GM23338 (cell line): Measurements from ENCODE around the gene HAUS8. TPM values are rescaled to one million over a fixed set of nuclear protein-coding genes. Genes with fewer than 3 reads are reported as not detected.

ENCODE experiments used
- ATAC-seq: fragments of 200-7000 bp; cut with Tn5 transposase; 3 replicates; pipeline ENCODE4 v1.9.1; 2020
- DNase-seq: peaks from one replicate; pipeline ENCODE4 v3.0.0-alpha.2; 2015; ENCODE audit warnings: low spot score
- H2AFZ ChIP-seq: fragments of 200-600 bp; sonication (generic); 2 replicates; pipeline ENCODE4 v1.8.0; 2016; ENCODE audit warnings: antibody characterized with exemption, mild to moderate bottlenecking, moderate library complexity
- H3F3A ChIP-seq: fragments of 200-600 bp; sonication (generic); replicated peaks from 2 replicates; pipeline ENCODE4 v1.8.0; 2017; ENCODE audit warnings: antibody characterized with exemption, mixed run types, low read depth
- H3K27ac ChIP-seq: fragments of 200-600 bp; sonication (generic); 2 replicates; pipeline ENCODE4 v1.6.1; 2016; ENCODE audit warnings: low read depth
- H3K27me3 ChIP-seq: fragments of 200-600 bp; sonication (generic); 2 replicates; pipeline ENCODE4 v1.8.0; 2016; ENCODE audit warnings: mild to moderate bottlenecking, mixed run types, moderate library complexity; ENCODE audit not compliant: insufficient read depth
- H3K36me3 ChIP-seq: fragments of 200-600 bp; sonication (generic); 2 replicates; pipeline ENCODE4 v1.8.0; 2016; ENCODE audit warnings: mild to moderate bottlenecking; ENCODE audit not compliant: insufficient read depth
- H3K4me1 ChIP-seq: fragments of 200-600 bp; sonication (generic); 2 replicates; pipeline ENCODE4 v1.8.0; 2016; ENCODE audit warnings: mild to moderate bottlenecking, moderate library complexity; ENCODE audit not compliant: insufficient read depth
- H3K4me2 ChIP-seq: fragments of 200-600 bp; sonication (generic); 2 replicates; pipeline ENCODE4 v1.7.1; 2017; ENCODE audit warnings: mixed run types
- H3K4me3 ChIP-seq: fragments of 200-600 bp; sonication (generic); 2 replicates; pipeline ENCODE4 v1.6.1; 2016; ENCODE audit warnings: mixed run types
- H3K79me2 ChIP-seq: fragments of 200-600 bp; sonication (generic); replicated peaks from 2 replicates; pipeline ENCODE4 v1.8.0; 2017; ENCODE audit warnings: mild to moderate bottlenecking; ENCODE audit not compliant: insufficient read depth
- H3K9me2 ChIP-seq: fragments of 200-600 bp; sonication (generic); 2 replicates; pipeline ENCODE4 v1.8.0; 2017; ENCODE audit not compliant: insufficient read depth
- H4K20me1 ChIP-seq: fragments of 200-600 bp; sonication (generic); replicated peaks from 2 replicates; pipeline ENCODE4 v1.8.0; 2017; ENCODE audit warnings: mild to moderate bottlenecking; ENCODE audit not compliant: insufficient read depth
- H3K27ac Mint-ChIP-seq: 2 replicates; pipeline ENCODE4 v1.8.0; 2020; ENCODE audit warnings: inconsistent platforms, mild to moderate bottlenecking, moderate library complexity, mixed read lengths
- H3K27me3 Mint-ChIP-seq: 3 replicates; pipeline ENCODE4 v1.8.0; 2022; ENCODE audit warnings: low read depth, mild to moderate bottlenecking, moderate library complexity, mixed read lengths, inconsistent platforms; ENCODE audit not compliant: insufficient read depth, poor library complexity
- H3K36me3 Mint-ChIP-seq: 3 replicates; pipeline ENCODE4 v1.8.0; 2021; ENCODE audit warnings: low read depth, mild to moderate bottlenecking, inconsistent platforms, moderate library complexity, mixed read lengths
- H3K4me1 Mint-ChIP-seq: 3 replicates; pipeline ENCODE4 v1.8.0; 2020; ENCODE audit warnings: mild to moderate bottlenecking, inconsistent platforms, mixed read lengths
- H3K4me3 Mint-ChIP-seq: 3 replicates; pipeline ENCODE4 v1.8.0; 2021; ENCODE audit warnings: moderate library complexity, mild to moderate bottlenecking, inconsistent platforms, mixed read lengths
- H3K9me3 Mint-ChIP-seq: 3 replicates; pipeline ENCODE4 v1.8.0; 2020; ENCODE audit warnings: moderate library complexity, mild to moderate bottlenecking, inconsistent platforms, mixed read lengths
- CREB1 ChIP-seq: fragments of 250-450 bp; sonication (Bioruptor Pico); IDR thresholded peaks from 2 replicates; pipeline ENCODE4 v1.5.0; 2020; ENCODE audit warnings: low read depth, mild to moderate bottlenecking, moderate library complexity
- CTCF ChIP-seq, 2 experiments: fragments of 200-600 bp in 1 of 2; sonication (generic) in 1 of 2; conservative IDR thresholded peaks; 2 replicates each; pipeline versions ENCODE4 v1.5.1 to v1.6.1; 2016 to 2017; ENCODE audit warnings: antibody characterized with exemption in 2 of 2, low read depth in 2 of 2, mild to moderate bottlenecking in 2 of 2, moderate library complexity in 1 of 2
- ETS1 ChIP-seq: IDR thresholded peaks from 2 replicates; pipeline ENCODE4 v1.6.1; 2016; ENCODE audit warnings: antibody characterized with exemption
- EZH2 ChIP-seq: fragments of 200-600 bp; sonication (generic); IDR thresholded peaks from one replicate; pipeline ENCODE4 v1.8.0; 2017; ENCODE audit warnings: antibody characterized with exemption, mild to moderate bottlenecking, low read depth; ENCODE audit not compliant: unreplicated experiment
- EZH2phosphoT487 ChIP-seq: fragments of 200-600 bp; sonication (generic); IDR thresholded peaks from one replicate; pipeline ENCODE4 v1.8.1; 2018; ENCODE audit warnings: antibody characterized with exemption; ENCODE audit not compliant: unreplicated experiment
- JUNB ChIP-seq: IDR thresholded peaks from one replicate; pipeline ENCODE4 v1.6.1; 2016; ENCODE audit warnings: antibody characterized with exemption; ENCODE audit not compliant: unreplicated experiment
- NANOG ChIP-seq: IDR thresholded peaks from 2 replicates; pipeline ENCODE4 v1.6.1; 2016; ENCODE audit warnings: antibody characterized with exemption, borderline replicate concordance
- REST ChIP-seq: IDR thresholded peaks from one replicate; pipeline ENCODE4 v1.6.1; 2018; ENCODE audit warnings: antibody characterized with exemption; ENCODE audit not compliant: unreplicated experiment
- STAT1 ChIP-seq: IDR thresholded peaks from one replicate; pipeline ENCODE4 v1.6.1; 2016; ENCODE audit warnings: antibody characterized with exemption; ENCODE audit not compliant: unreplicated experiment
- ZNF331 ChIP-seq: fragments of 250-450 bp; sonication (Bioruptor Pico); IDR thresholded peaks from 2 replicates; pipeline ENCODE4 v1.5.0; 2020; ENCODE audit warnings: low read depth, mild to moderate bottlenecking, moderate library complexity
- polyA plus RNA-seq: library from polyadenylated mRNA; unstranded; fragments of >200 nt; fragmentation: Nextera tagmentation; extraction: Ambion mirVana; gene quantifications from 2 replicates; pipeline ENCODE4 v1.2.1, GENCODE V29; 2016
- total RNA-seq: library from RNA; depleted of rRNA; stranded (reverse); fragments of >200 nt; shearing (Covaris generic); gene quantifications from 2 replicates; pipeline ENCODE4 v1.2.3, GENCODE V29; 2014

The HAUS8 gene
- total and polyA plus RNA-seq, 2 experiments from 2014 or later: 11.1 to 33.3 TPM

GRCh38 chr19:17070421-17070820 is 4.8 kb downstream of the HAUS8 start:
- Histone ChIP-seq H3K79me2 (peaks cover 41% of the 10 kb centered on the region), H3K9me2 (no peaks in the 10 kb centered on the region), H3K27me3 (no peaks in the 10 kb centered on the region), H3K4me2 (no peak overlapping the region), H2AFZ (no peak overlapping the region), H3K27ac (no peak overlapping the region), H3F3A (peaks cover 6% of the 10 kb centered on the region; the same call in 1 of the 2 replicates), H3K36me3 (peaks cover 11% of the 10 kb centered on the region), H4K20me1 (peaks cover 26% of the 10 kb centered on the region), H3K4me1 (peaks cover 15% of the 10 kb centered on the region; the same call in 1 of the 2 replicates), H3K4me3 (no peak overlapping the region)
- Mint-ChIP-seq H3K4me1 (peaks cover 43% of the 10 kb centered on the region), H3K9me3 (no peaks in the 10 kb centered on the region), H3K36me3 (peaks cover 56% of the 10 kb centered on the region), H3K27ac (no peak overlapping the region), H3K4me3 (no peak overlapping the region; the same call in 2 of the 3 replicates), H3K27me3 (peaks cover 15% of the 10 kb centered on the region)
- no peak for DNase-seq
- ATAC-seq: no peak
- TF ChIP-seq EZH2phosphoT487: no peak
- TF ChIP-seq ETS1: no peak
- no peak for TF ChIP-seq NANOG
- no peak for TF ChIP-seq JUNB
- no peak for TF ChIP-seq CTCF (conservative IDR thresholded peaks at IDR 0.05; ENCODE audit: low read depth in 2 of 2)
- TF ChIP-seq CREB1: no peak
- TF ChIP-seq ZNF331 (CRISPR knock-in tag): no peak
- TF ChIP-seq REST: no peak
- no peak for TF ChIP-seq STAT1
- no peak for TF ChIP-seq EZH2
